ENCODE data around the gene WDR83. TPM values are rescaled to one million over a fixed set of nuclear protein-coding genes. Genes with fewer than 3 reads are reported as not detected.
A peak's percentile ranks its signal among the peaks of the same experiment; 100 is the strongest.

WDR83 gene
- total and polyA plus RNA-seq, 10 of the 15 experiments (the other 5 are each of a cell fraction or from before 2014, with no cell fraction given): 0.58 to 17.7 (median 10.8) TPM

GRCh38 chr19:12696366-12697335 lies 30.0 kb downstream of the WDR83 start, which contains the start of gene FBXW9:
FBXW9 (minus strand) TSS chr19:12696631; CDS start chr19:12696581, 50 bp downstream.
- intact Hi-C loops (cut with micrococcal nuclease; ENCODE audit: unreplicated experiment) (no loop called here), in situ Hi-C loops (cut with MboI) (no loop called here)
- no peaks in the 10 kb centered on the region for H3K27me3 ChIP-seq (replicated peaks in 1 of 2; ENCODE audit: control insufficient read depth in 2 of 2, insufficient read depth in 2 of 2, low read length in 1 of 2)
- ATAC-seq (peak; percentile 96), DNase-seq (ENCODE audit: low read depth, low spot score) (peak; percentile 84), FAIRE-seq (peak; percentile 94)
- peak within 1 kb of the TSS; percentile 83 for H3K27ac ChIP-seq (ENCODE audit: control insufficient read depth, insufficient read depth)
- ChIA-PET CTCF (interaction anchor here (0.8 to 1.5 kb wide), 3 partner anchors 19 to 151 kb away, joined by 4 to 5 read pairs (median 4); no protein-coding TSS in a partner anchor), SMC1A (ENCODE audit: uncharacterized antibody, unreplicated experiment) (interaction anchor here (0.7 to 1.1 kb wide), 2 partner anchors 21 to 61 kb away, joined by 3 to 4 read pairs; no protein-coding TSS in a partner anchor), RAD21 (ENCODE audit: unreplicated experiment) (interaction anchor here (0.8 to 1.0 kb wide), 2 partner anchors 99 to 129 kb away, joined by 3 read pairs; no protein-coding TSS in a partner anchor), POLR2A (interaction anchor here (0.6 to 1.4 kb wide), 8 partner anchors 11 to 711 kb away, joined by 3 to 5 read pairs (median 4); no protein-coding TSS in a partner anchor)
- no peaks in the 10 kb centered on the region for H3K79me2 ChIP-seq (ENCODE audit: control insufficient read depth, insufficient read depth, low read length)
- H3K36me3 ChIP-seq (ENCODE audit: control insufficient read depth in 2 of 2, insufficient read depth in 2 of 2, low read length in 1 of 2): peaks cover 6 to 10% of the 10 kb centered on the region in 2 experiments; a peak in 3 of 4 replicates
- peaks cover 9% of the 10 kb centered on the region for H3K4me1 ChIP-seq (ENCODE audit: control insufficient read depth, insufficient read depth, low read length)
- TSS peak; percentile 100 for BruUV-seq (replicated peaks)
- H3K4me2 ChIP-seq (ENCODE audit: control insufficient read depth, insufficient read depth): peak within 1 kb of the TSS; percentile 96
- peak within 1 kb of the TSS; percentile 94 for H2AFZ ChIP-seq (ENCODE audit: control insufficient read depth, low read depth, low read length)
- no peaks in the 10 kb centered on the region for H4K20me1 ChIP-seq (ENCODE audit: control insufficient read depth, insufficient read depth)
- no peaks in the 10 kb centered on the region for H3K9me3 ChIP-seq (replicated peaks; ENCODE audit: control insufficient read depth, insufficient read depth, low read length)
- H3K4me3 ChIP-seq: peak within 1 kb of the TSS; percentile 85
- H3K9ac ChIP-seq (ENCODE audit: control insufficient read depth, insufficient read depth, low read length): peak within 1 kb of the TSS; percentile 82
- 7% methylated on average over 59 of the region's 59 CpGs for WGBS (ENCODE audit: insufficient coverage, insufficient replicate concordance, low lambda C conversion rate, missing lambda C conversion rate)
- peak; percentile 90 for TF ChIP-seq ELK1 (IDR thresholded peaks at IDR 0.05; ENCODE audit: low read depth, low read length)
- peak; percentile 99 for TF ChIP-seq MXI1 (IDR thresholded peaks at IDR 0.05; ENCODE audit: low read depth, low read length)
- TF ChIP-seq IKZF1 (conservative IDR thresholded peaks at IDR 0.05): peak; percentile 80
- TF ChIP-seq MAX (IDR thresholded peaks at IDR 0.05; ENCODE audit: low read depth, low read length): peak; percentile 83
- peak; percentile 23; the same call in 1 of the 2 replicates for TF ChIP-seq SREBF1 (IDR thresholded peaks at IDR 0.05; ENCODE audit: low read length)
- 0 out of 2 replicates have a peak, but pooled peaks have one; percentile 67 for TF ChIP-seq CBX5 (IDR thresholded peaks at IDR 0.05; ENCODE audit: low read depth)
- TF ChIP-seq NFYB (IDR thresholded peaks at IDR 0.05; ENCODE audit: insufficient read depth, low read depth, low read length): no peak
- peak; percentile 93 for TF ChIP-seq BMI1 (IDR thresholded peaks at IDR 0.05; ENCODE audit: borderline replicate concordance)
- peak; percentile 82 for TF ChIP-seq YY1 (IDR thresholded peaks at IDR 0.05; ENCODE audit: low read depth, low read length)
- TF ChIP-seq BCLAF1 (IDR thresholded peaks at IDR 0.05): no peak
- TF ChIP-seq NFXL1 (IDR thresholded peaks at IDR 0.05; ENCODE audit: borderline replicate concordance): no peak
- peak; percentile 65; the same call in 1 of the 2 replicates for TF ChIP-seq MEF2A (IDR thresholded peaks at IDR 0.05; ENCODE audit: insufficient read depth, low read depth, low read length)
- 0 out of 2 replicates have a peak, but pooled peaks have one; percentile 12 for TF ChIP-seq TCF12 (IDR thresholded peaks at IDR 0.05; ENCODE audit: low read depth, low read length)
- TF ChIP-seq ZSCAN29 (IDR thresholded peaks at IDR 0.05): 0 out of 2 replicates have a peak, but pooled peaks have one; percentile 7
- peak; percentile 10; the same call in 1 of the 2 replicates for TF ChIP-seq BCL11A (IDR thresholded peaks at IDR 0.05; ENCODE audit: low read depth, low read length)
- TF ChIP-seq CTCF (IDR thresholded peaks at IDR 0.05 in 2 of 3, conservative IDR thresholded peaks at IDR 0.05 in 1 of 3; ENCODE audit: control insufficient read depth in 2 of 3, extremely low read depth in 1 of 3, insufficient read depth in 1 of 3, low read depth in 3 of 3, low read length in 3 of 3): no peak
